Measurements from ENCODE around the gene AGMAT.
"Not testable (repeated sequence)": the region's sequence is repeated elsewhere in the genome, so short reads cannot be mapped to it uniquely, and the experiment has no call there.

Gene AGMAT

GRCh38 chr1:15610167-15610566, 25.3 kb upstream of the AGMAT start:
- no peak for DNase-seq (ENCODE audit: low spot score)

- no peak for DNase-seq (ENCODE audit: low spot score)
Measured at GRCh38 chr1:15609631-15610030, 24.8 kb upstream of the AGMAT start.

- DNase-seq (ENCODE audit: low spot score) = no peak
Measured at GRCh38 chr1:15605398-15606383, 20.8 kb upstream of the AGMAT start.

GRCh38 chr1:15604400-15604799, 19.5 kb upstream of the AGMAT start:
- not testable (repeated sequence) for DNase-seq (ENCODE audit: low spot score)

GRCh38 chr1:15603966-15604282, 19.1 kb upstream of the AGMAT start:
- not testable (repeated sequence) for DNase-seq (ENCODE audit: low spot score)

- DNase-seq (ENCODE audit: low spot score) = peak; percentile 94
Measured at GRCh38 chr1:15603050-15603965, 18.5 kb upstream of the AGMAT start.

- no peak for DNase-seq (ENCODE audit: low spot score)
Measured at GRCh38 chr1:15598436-15598835, 13.6 kb upstream of the AGMAT start.

GRCh38 chr1:15595809-15596617, 11.2 kb upstream of the AGMAT start:
- no peak for DNase-seq (ENCODE audit: low spot score)

- DNase-seq (ENCODE audit: low spot score) = no peak
Measured at GRCh38 chr1:15592285-15592684, 7.4 kb upstream of the AGMAT start.

- no peak for DNase-seq (ENCODE audit: low spot score)
Measured at GRCh38 chr1:15583016-15583706, 1.7 kb downstream of the AGMAT start.

GRCh38 chr1:15579683-15580047, 5.2 kb downstream of the AGMAT start:
- DNase-seq (ENCODE audit: low spot score) = no peak

GRCh38 chr1:15578921-15579682, 5.7 kb downstream of the AGMAT start:
- no peak for DNase-seq (ENCODE audit: low spot score)

GRCh38 chr1:15577691-15578090, 7.2 kb downstream of the AGMAT start:
- DNase-seq (ENCODE audit: low spot score) = no peak

- DNase-seq (ENCODE audit: low spot score) = no peak
Measured at GRCh38 chr1:15575549-15576150, 9.2 kb downstream of the AGMAT start.

GRCh38 chr1:15574741-15575140, 10.1 kb downstream of the AGMAT start:
- DNase-seq (ENCODE audit: low spot score) = no peak

GRCh38 chr1:15573477-15573876, 11.4 kb downstream of the AGMAT start:
- DNase-seq (ENCODE audit: low spot score) = no peak

- no peak for DNase-seq (ENCODE audit: low spot score)
Measured at GRCh38 chr1:15571266-15571665, 13.6 kb downstream of the AGMAT start.

- DNase-seq (ENCODE audit: low spot score) = no peak
Measured at GRCh38 chr1:15570861-15571260, 14.0 kb downstream of the AGMAT start.

- no peak for DNase-seq (ENCODE audit: low spot score)
Measured at GRCh38 chr1:15568387-15569073, 16.3 kb downstream of the AGMAT start.
